MM.1S (cell line): ENCODE measurements around the gene PLCG2.

Experiments used
- DNase-seq: peaks from one replicate; pipeline ENCODE4 v3.0.0-alpha.2; 2015
- H2AFZ ChIP-seq: fragments of 300-600 bp; sonication (generic); 2 replicates; pipeline ENCODE4 v1.6.0; 2016; ENCODE audit warnings: antibody characterized with exemption, low read length
- H3F3A ChIP-seq: fragments of 300-600 bp; sonication (generic); 2 replicates; pipeline ENCODE4 v1.6.1; 2016; ENCODE audit warnings: mild to moderate bottlenecking, antibody characterized with exemption, low read length, moderate library complexity, mixed read lengths; ENCODE audit not compliant: insufficient read depth
- H3K27ac ChIP-seq: fragments of 300-600 bp; sonication (generic); 2 replicates; pipeline ENCODE4 v1.5.1; 2016; ENCODE audit warnings: mild to moderate bottlenecking, low read length
- H3K27me3 ChIP-seq: fragments of 300-600 bp; sonication (generic); replicated peaks from 2 replicates; pipeline ENCODE4 v1.6.0; 2016; ENCODE audit warnings: low read length; ENCODE audit not compliant: insufficient read depth
- H3K36me3 ChIP-seq: fragments of 300-600 bp; sonication (generic); replicated peaks from 2 replicates; pipeline ENCODE4 v1.6.1; 2016; ENCODE audit warnings: mild to moderate bottlenecking, low read length, mixed read lengths; ENCODE audit not compliant: insufficient read depth
- H3K4me1 ChIP-seq: fragments of 300-600 bp; sonication (generic); 2 replicates; pipeline ENCODE4 v1.6.1; 2016; ENCODE audit warnings: low read length, mixed read lengths
- H3K4me2 ChIP-seq: fragments of 300-600 bp; sonication (generic); 2 replicates; pipeline ENCODE4 v1.6.0; 2016; ENCODE audit warnings: low read depth, low read length
- H3K4me3 ChIP-seq: fragments of 300-600 bp; sonication (generic); 2 replicates; pipeline ENCODE4 v1.5.1; 2016; ENCODE audit warnings: low read length, mixed read lengths
- H3K79me2 ChIP-seq: fragments of 300-600 bp; sonication (generic); 2 replicates; pipeline ENCODE4 v1.6.1; 2016; ENCODE audit warnings: mixed run types, low read length, mixed read lengths
- H3K9ac ChIP-seq: fragments of 300-600 bp; sonication (generic); 2 replicates; pipeline ENCODE4 v1.6.1; 2016; ENCODE audit warnings: low read length, mixed read lengths
- H3K9me2 ChIP-seq: fragments of 300-600 bp; sonication (generic); replicated peaks from 2 replicates; pipeline ENCODE4 v1.6.1; 2016; ENCODE audit warnings: mild to moderate bottlenecking, low read length, mixed read lengths; ENCODE audit not compliant: insufficient read depth
- H3K9me3 ChIP-seq: fragments of 300-600 bp; sonication (generic); replicated peaks from 2 replicates; pipeline ENCODE4 v1.6.1; 2016; ENCODE audit warnings: mild to moderate bottlenecking, low read length, mixed read lengths; ENCODE audit not compliant: insufficient read depth
- H4K20me1 ChIP-seq: fragments of 300-600 bp; sonication (generic); 2 replicates; pipeline ENCODE4 v1.6.1; 2016; ENCODE audit warnings: mild to moderate bottlenecking, low read length, moderate library complexity, mixed read lengths; ENCODE audit not compliant: insufficient read depth
- CTCF ChIP-seq: fragments of 300-600 bp; sonication (generic); IDR thresholded peaks from 2 replicates; pipeline ENCODE4 v1.5.1; 2016; ENCODE audit warnings: antibody characterized with exemption, low read length, mixed read lengths
- EZH2 ChIP-seq: fragments of 300-600 bp; sonication (generic); optimal IDR thresholded peaks from 2 replicates; pipeline ENCODE3; 2017; ENCODE audit warnings: low read depth, mild to moderate bottlenecking, antibody characterized with exemption, low read length, mixed read lengths
- EZH2phosphoT487 ChIP-seq: fragments of 300-600 bp; sonication (generic); IDR thresholded peaks from 2 replicates; pipeline ENCODE4 v1.6.1; 2018; ENCODE audit warnings: antibody characterized with exemption, low read length

The PLCG2 gene

GRCh38 chr16:81852347-81852746, 73.3 kb downstream of the PLCG2 start:
- Histone ChIP-seq H3K79me2 (no peaks in the 10 kb centered on the region; the same call in 1 of the 2 replicates), H3K9me2 (no peaks in the 10 kb centered on the region), H3K9me3 (no peaks in the 10 kb centered on the region), H3F3A (no peaks in the 10 kb centered on the region), H3K4me3 (no peak overlapping the region), H3K9ac (no peak overlapping the region), H2AFZ (no peak overlapping the region), H4K20me1 (no peaks in the 10 kb centered on the region), H3K27ac (no peak overlapping the region), H3K27me3 (no peaks in the 10 kb centered on the region), H3K36me3 (no peaks in the 10 kb centered on the region), H3K4me2 (no peak overlapping the region), H3K4me1 (no peaks in the 10 kb centered on the region)
- TF ChIP-seq EZH2 = no peak
- TF ChIP-seq EZH2phosphoT487 = no peak
- TF ChIP-seq CTCF = no peak
- no peak for DNase-seq

GRCh38 chr16:81855552-81856153, 76.6 kb downstream of the PLCG2 start:
- H3K79me2 ChIP-seq = no peaks in the 10 kb centered on the region; the same call in 1 of the 2 replicates
- no peak overlapping the region for H3K9ac ChIP-seq
- H3K27ac ChIP-seq = no peak overlapping the region
- no peak overlapping the region for H2AFZ ChIP-seq
- H3K4me2 ChIP-seq = no peak overlapping the region
- TF ChIP-seq EZH2phosphoT487 (no peak), CTCF (no peak), EZH2 (no peak)
- no peak overlapping the region for H3K4me3 ChIP-seq
- H3F3A ChIP-seq = no peaks in the 10 kb centered on the region
- no peaks in the 10 kb centered on the region for H4K20me1 ChIP-seq
- no peaks in the 10 kb centered on the region for H3K27me3 ChIP-seq
- no peaks in the 10 kb centered on the region for H3K9me2 ChIP-seq
- no peak for DNase-seq
- H3K4me1 ChIP-seq = no peaks in the 10 kb centered on the region
- no peaks in the 10 kb centered on the region for H3K9me3 ChIP-seq
- H3K36me3 ChIP-seq = no peaks in the 10 kb centered on the region

- H3K9me3 ChIP-seq = no peaks in the 10 kb centered on the region
- H2AFZ ChIP-seq = no peak overlapping the region
- no peak overlapping the region for H3K4me2 ChIP-seq
- no peaks in the 10 kb centered on the region for H3K9me2 ChIP-seq
- peaks cover 14% of the 10 kb centered on the region for H3F3A ChIP-seq
- H3K36me3 ChIP-seq = no peaks in the 10 kb centered on the region
- H3K27me3 ChIP-seq = no peaks in the 10 kb centered on the region
- 0 out of 2 replicates have a peak, but pooled peaks cover 5% of the 10 kb centered on the region for H3K79me2 ChIP-seq
- H3K4me1 ChIP-seq = peaks cover 13% of the 10 kb centered on the region; the same call in 1 of the 2 replicates
- no peak overlapping the region for H3K27ac ChIP-seq
- no peak overlapping the region for H3K4me3 ChIP-seq
- no peak overlapping the region for H3K9ac ChIP-seq
- TF ChIP-seq CTCF (no peak), EZH2phosphoT487 (no peak)
- no peak for DNase-seq
- H4K20me1 ChIP-seq = no peaks in the 10 kb centered on the region
Observed at GRCh38 chr16:81860287-81861266, 81.5 kb downstream of the PLCG2 start.
